HepG2 (cell line): ENCODE results near the gene MYD88. TPM values are rescaled to one million over a fixed set of nuclear protein-coding genes. Genes with fewer than 3 reads are reported as not detected.

Experiments used
- ATAC-seq: fragments of 200-7000 bp; cut with Tn5 transposase; 3 replicates; pipeline ENCODE4 v1.9.1; 2020; ENCODE audit warnings: mild to moderate bottlenecking, moderate library complexity
- BruUV-seq: library from RNA; stranded (reverse); fragments of 400-500 nt; replicated peaks from 2 replicates; lab custom pipeline; 2021; lab: Mats Ljungman, UMichigan
- CTCF ChIA-PET: fragments of 300-600 bp; formaldehyde crosslinking; extraction: SDS; loops from one replicate; lab custom pipeline; 2021; ENCODE audit warnings: low total read pairs, inconsistent platforms, low intra/inter-chr PET ratio; lab: Yijun Ruan, JAX
- POLR2A ChIA-PET: fragments of 350-600 bp; sonication (Branson Sonifier 250); formaldehyde crosslinking; loops from one replicate; lab custom pipeline; 2020; ENCODE audit warnings: antibody characterized with exemption, inconsistent platforms; lab: Yijun Ruan, JAX
- DNase-seq: peaks from one replicate; pipeline ENCODE4 v3.0.0-alpha.2; 2015; ENCODE audit warnings: low spot score
- FAIRE-seq: peaks from 3 replicates; lab custom pipeline; 2011; peaks lifted over from hg19 to GRCh38; lab: Jason Lieb, UNC
- H2AFZ ChIP-seq: one replicate; pipeline ENCODE4 v1.6.1; 2011; ENCODE audit warnings: low read length, inconsistent platforms
- H3K27ac ChIP-seq: fragments of 300-600 bp; 3 replicates; pipeline ENCODE4 v1.8.0; 2011; ENCODE audit warnings: mixed run types, mild to moderate bottlenecking, mixed read lengths, low read length, inconsistent platforms; ENCODE audit not compliant: insufficient read depth; ENCODE audit errors: extremely low read length
- H3K27me3 ChIP-seq, 2 experiments: fragments of 200-600 bp in 1 of 2; 2 replicates in 1 of 2; 3 replicates in 1 of 2; pipeline versions ENCODE4 v1.6.0 to v1.8.0; 2011; ENCODE audit warnings: low read length in 2 of 2, mild to moderate bottlenecking in 2 of 2, moderate library complexity in 2 of 2, inconsistent platforms in 1 of 2; ENCODE audit not compliant: insufficient read depth in 2 of 2, control insufficient read depth in 1 of 2
- H3K36me3 ChIP-seq, 2 experiments: fragments of 200-600 bp in 1 of 2; replicated peaks in 1 of 2; 2 replicates in 1 of 2; 3 replicates in 1 of 2; pipeline versions ENCODE4 v1.5.1 to v1.8.0; 2011; ENCODE audit warnings: low read length in 2 of 2, inconsistent platforms in 1 of 2; ENCODE audit not compliant: insufficient read depth in 2 of 2, control insufficient read depth in 1 of 2
- H3K4me1 ChIP-seq: 2 replicates; pipeline ENCODE4 v1.5.1; 2012; ENCODE audit warnings: low read length, inconsistent platforms; ENCODE audit not compliant: insufficient read depth
- H3K4me2 ChIP-seq: 2 replicates; pipeline ENCODE4 v1.6.0; 2011; ENCODE audit warnings: low read depth, low read length, inconsistent platforms
- H3K4me3 ChIP-seq, 3 experiments: fragments of 200-600 bp in 1 of 3; sonication (generic), shearing (Covaris generic) in 1 of 3; replicated peaks in 1 of 3; 2 replicates each; pipeline ENCODE4 v1.5.1; 2011 to 2016; ENCODE audit warnings: low read length in 3 of 3, inconsistent platforms in 2 of 3, low read depth in 2 of 3, mild to moderate bottlenecking in 2 of 3, control low read depth in 1 of 3, mixed read lengths in 1 of 3; ENCODE audit not compliant: insufficient read depth in 1 of 3
- H3K79me2 ChIP-seq: one replicate; pipeline ENCODE4 v1.6.1; 2011; ENCODE audit warnings: low read length, inconsistent platforms; ENCODE audit not compliant: insufficient read depth
- H3K9ac ChIP-seq: 2 replicates; pipeline ENCODE4 v1.6.0; 2011; ENCODE audit warnings: mild to moderate bottlenecking, low read depth, low read length, inconsistent platforms; ENCODE audit not compliant: insufficient read depth
- H3K9me3 ChIP-seq: 2 replicates; pipeline ENCODE4 v1.5.1; 2012; ENCODE audit warnings: mild to moderate bottlenecking, low read length
- H4K20me1 ChIP-seq: 2 replicates; pipeline ENCODE4 v1.6.0; 2011; ENCODE audit warnings: inconsistent platforms, mild to moderate bottlenecking, low read length, moderate library complexity; ENCODE audit not compliant: insufficient read depth
- NFYC ChIP-seq: IDR thresholded peaks from 2 replicates; pipeline ENCODE4 v1.6.1; 2016; ENCODE audit warnings: missing genetic modification reagents, missing compliant biosample characterization
- PITX1 ChIP-seq: sonication (generic); formaldehyde crosslinking; IDR thresholded peaks from 2 replicates; pipeline ENCODE4 v1.5.1; 2020; ENCODE audit warnings: mild to moderate bottlenecking, missing genetic modification reagents
- SRF ChIP-seq: IDR thresholded peaks from 2 replicates; pipeline ENCODE4 v1.6.1; 2011; ENCODE audit warnings: mild to moderate bottlenecking, low read depth, low read length, moderate library complexity
- WGBS: methylation state at CpG from one replicate; pipeline ENCODE4 v1.1.6; 2017; ENCODE audit warnings: low lambda C conversion rate; 5-methylcytosine and 5-hydroxymethylcytosine counted together
- in situ Hi-C: cut with HindIII; loops from 2 replicates; pipeline ENCODE4 v1.10.0; 2017; ENCODE audit warnings: low pct_unique_long_range_greater_than_20kb; ENCODE audit not compliant: extremely low pct_ligation_motif_present
- intact Hi-C: fragments of 100-400 bp; cut with micrococcal nuclease; formaldehyde crosslinking; loops from one replicate; pipeline ENCODE4 v1.10.0; 2022; ENCODE audit not compliant: unreplicated experiment
- polyA plus RNA-seq, 8 experiments: library from polyadenylated mRNA; depleted of rRNA in 3 of 8; stranded (reverse) in 7 of 8; unstranded in 1 of 8; fragments of >200 nt; fragmentation: Illumina TruSeq in 4 of 8; extraction: Trizol in 4 of 8; gene quantifications; 2 replicates each; pipeline versions ENCODE4 v1.2.1 to v1.2.3, GENCODE V29; 2011 to 2016; ENCODE audit warnings: low read depth in 4 of 8, missing spikeins in 1 of 8, mixed read lengths in 1 of 8; ENCODE audit not compliant: insufficient read depth in 1 of 8
- total RNA-seq, 5 experiments: library from RNA; depleted of rRNA; stranded (reverse); fragments of >200 nt; fragmentation: Illumina TruSeq; extraction: Trizol; gene quantifications; 2 replicates each; pipeline ENCODE4 v1.2.3, GENCODE V29; 2016; ENCODE audit warnings: low read depth in 1 of 5
- TF ChIP-seq, protein P1 (sequence below): sonication (generic); formaldehyde crosslinking; IDR thresholded peaks from 2 replicates; pipeline ENCODE4 v1.5.0; 2020; ENCODE audit warnings: mild to moderate bottlenecking, missing genetic modification reagents, moderate library complexity
- TF ChIP-seq, protein P2 (sequence below): sonication (generic); formaldehyde crosslinking; IDR thresholded peaks from 2 replicates; pipeline ENCODE4 v1.8.0; 2022; ENCODE audit warnings: missing genetic modification reagents, low read depth, mild to moderate bottlenecking, borderline replicate concordance
- TF ChIP-seq, protein P3 (sequence below): sonication (generic); formaldehyde crosslinking; IDR thresholded peaks from 2 replicates; pipeline ENCODE4 v1.8.0; 2022; ENCODE audit warnings: missing genetic modification reagents, mild to moderate bottlenecking, inconsistent platforms, borderline replicate concordance

Gene MYD88
- total and polyA plus RNA-seq, 2 of the 13 experiments (the other 11 are each of a cell fraction or from before 2014, with no cell fraction given) = 7.6 to 32.7 TPM

DNA sequence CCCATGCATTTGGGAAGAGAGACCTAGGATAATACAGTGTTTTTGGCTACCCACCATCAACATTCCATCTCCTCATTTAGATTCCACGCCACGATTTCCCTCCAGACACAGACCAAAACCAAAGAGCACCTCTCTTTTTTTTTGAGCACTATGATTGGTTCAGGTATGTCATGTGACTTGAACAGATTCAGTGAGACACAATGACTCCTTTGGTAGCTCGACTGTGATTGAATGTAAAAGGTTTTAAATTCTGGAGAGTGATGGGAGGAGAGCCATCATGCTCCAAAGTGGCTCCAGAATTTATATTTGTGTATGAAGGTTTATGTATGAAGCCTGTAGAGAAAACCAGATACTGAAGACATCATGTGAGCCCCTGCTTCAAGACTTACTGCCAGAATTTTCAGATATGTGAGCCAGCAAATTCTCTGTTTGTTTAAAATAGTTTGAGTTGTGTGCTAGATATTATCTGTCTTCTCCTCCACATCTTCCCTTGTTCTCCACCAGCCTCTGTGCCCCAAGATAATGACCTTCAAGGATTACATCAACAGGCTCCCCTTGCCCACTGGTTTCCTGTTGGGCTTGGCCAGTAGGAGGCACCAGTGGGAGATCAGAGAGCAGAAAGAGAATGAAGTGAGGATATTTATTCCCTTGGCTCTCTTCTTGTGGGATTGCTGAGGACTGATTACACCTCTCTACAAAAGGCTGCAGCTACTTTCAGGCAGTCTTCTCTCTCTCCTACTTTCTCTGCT is 12.5 kb downstream of the MYD88 start:
- H3K27ac ChIP-seq = no peak overlapping the region
- no peaks in the 10 kb centered on the region for H3K36me3 ChIP-seq
- H3K27me3 ChIP-seq = no peaks in the 10 kb centered on the region
- no peak for FAIRE-seq
- H3K79me2 ChIP-seq = no peaks in the 10 kb centered on the region
- no peak overlapping the region for H3K4me2 ChIP-seq
- ChIA-PET POLR2A (interaction anchor here (2.0 kb wide), 1 partner anchor 14 kb away, joined by 5 read pairs; the partner anchor contains the start of gene OXSR1), CTCF (no interaction called here)
- intact Hi-C loops = no loop called here
- in situ Hi-C loops = no loop called here
- no peaks in the 10 kb centered on the region for H4K20me1 ChIP-seq
- DNase-seq = no peak
- H3K4me3 ChIP-seq = no peak overlapping the region
- 38% methylated on average over 3 of the region's 3 CpGs for WGBS
- no peak overlapping the region for H2AFZ ChIP-seq
- H3K4me1 ChIP-seq = peaks cover 7% of the 10 kb centered on the region; the same call in 1 of the 2 replicates
- TF ChIP-seq, protein P1, sequence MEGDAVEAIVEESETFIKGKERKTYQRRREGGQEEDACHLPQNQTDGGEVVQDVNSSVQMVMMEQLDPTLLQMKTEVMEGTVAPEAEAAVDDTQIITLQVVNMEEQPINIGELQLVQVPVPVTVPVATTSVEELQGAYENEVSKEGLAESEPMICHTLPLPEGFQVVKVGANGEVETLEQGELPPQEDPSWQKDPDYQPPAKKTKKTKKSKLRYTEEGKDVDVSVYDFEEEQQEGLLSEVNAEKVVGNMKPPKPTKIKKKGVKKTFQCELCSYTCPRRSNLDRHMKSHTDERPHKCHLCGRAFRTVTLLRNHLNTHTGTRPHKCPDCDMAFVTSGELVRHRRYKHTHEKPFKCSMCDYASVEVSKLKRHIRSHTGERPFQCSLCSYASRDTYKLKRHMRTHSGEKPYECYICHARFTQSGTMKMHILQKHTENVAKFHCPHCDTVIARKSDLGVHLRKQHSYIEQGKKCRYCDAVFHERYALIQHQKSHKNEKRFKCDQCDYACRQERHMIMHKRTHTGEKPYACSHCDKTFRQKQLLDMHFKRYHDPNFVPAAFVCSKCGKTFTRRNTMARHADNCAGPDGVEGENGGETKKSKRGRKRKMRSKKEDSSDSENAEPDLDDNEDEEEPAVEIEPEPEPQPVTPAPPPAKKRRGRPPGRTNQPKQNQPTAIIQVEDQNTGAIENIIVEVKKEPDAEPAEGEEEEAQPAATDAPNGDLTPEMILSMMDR (CRISPR knock-in tag) = peak; percentile 20; the same call in 1 of the 2 replicates
- TF ChIP-seq NFYC (CRISPR knock-in tag) (0 out of 2 replicates have a peak, but pooled peaks have one; percentile 33), PITX1 (no peak), SRF (no peak)
- TF ChIP-seq, protein P2, sequence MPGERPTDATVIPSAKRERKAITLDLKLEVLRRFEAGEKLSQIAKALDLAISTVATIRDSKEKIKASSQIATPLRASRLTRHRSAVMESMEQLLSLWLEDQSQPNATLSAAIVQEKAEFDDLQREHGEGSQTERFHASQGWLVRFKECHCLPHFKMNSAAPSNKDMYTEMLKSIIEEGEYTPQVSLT (CRISPR knock-in tag) = no peak
- TF ChIP-seq, protein P3, sequence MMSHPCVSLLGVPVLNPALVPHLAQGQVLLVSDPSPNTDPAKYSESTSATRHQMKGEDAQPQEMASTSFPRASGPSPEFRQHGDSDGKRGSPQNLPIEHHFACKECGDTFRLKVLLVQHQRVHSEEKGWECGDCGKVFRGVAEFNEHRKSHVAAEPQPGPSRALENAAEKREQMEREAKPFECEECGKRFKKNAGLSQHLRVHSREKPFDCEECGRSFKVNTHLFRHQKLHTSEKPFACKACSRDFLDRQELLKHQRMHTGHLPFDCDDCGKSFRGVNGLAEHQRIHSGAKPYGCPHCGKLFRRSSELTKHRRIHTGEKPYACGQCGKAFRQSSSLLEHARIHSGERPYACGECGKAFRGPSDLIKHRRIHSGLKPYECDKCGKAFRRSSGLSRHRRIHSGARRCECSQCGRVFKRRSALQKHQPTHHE (CRISPR knock-in tag) = no peak
- H3K9me3 ChIP-seq = 0 out of 2 replicates have a peak, but pooled peaks cover 9% of the 10 kb centered on the region
- ATAC-seq = no peak
- H3K9ac ChIP-seq = no peak overlapping the region
- no TSS peak for BruUV-seq
